Activated CD4-positive, alpha-beta T cell treated with anti-CD3 and anti-CD28 coated beads for 36 hours (primary cell): ENCODE results near the gene MED13L. TPM values are rescaled to one million over a fixed set of nuclear protein-coding genes. Genes with fewer than 3 reads are reported as not detected.

Source experiments
- ATAC-seq: fragments of 200-7000 bp; cut with Tn5 transposase; one replicate; pipeline ENCODE4 v1.10.0; 2021; ENCODE audit warnings: mild to moderate bottlenecking, moderate library complexity
- CTCF ChIA-PET: fragments of 350-600 bp; sonication (Branson Sonifier 250); formaldehyde crosslinking; loops from one replicate; lab custom pipeline; 2021; ENCODE audit warnings: antibody characterized with exemption; lab: Charles Lee
- POLR2A ChIA-PET: fragments of 350-600 bp; sonication (Branson Sonifier 250); formaldehyde crosslinking; loops from one replicate; lab custom pipeline; 2021; ENCODE audit warnings: antibody characterized with exemption, inconsistent platforms; lab: Charles Lee
- DNase-seq: peaks from one replicate; pipeline ENCODE4 v3.0.0-alpha.2; 2020
- H3K27ac Mint-ChIP-seq: one replicate; pipeline ENCODE4 v1.8.0; 2021; ENCODE audit warnings: mixed read lengths
- H3K27me3 Mint-ChIP-seq: one replicate; pipeline ENCODE4 v1.8.0; 2021; ENCODE audit warnings: mixed read lengths
- H3K36me3 Mint-ChIP-seq: one replicate; pipeline ENCODE4 v1.8.0; 2021; ENCODE audit warnings: low read depth, mixed read lengths
- H3K4me1 Mint-ChIP-seq: one replicate; pipeline ENCODE4 v1.8.0; 2021; ENCODE audit warnings: mixed read lengths
- H3K4me3 Mint-ChIP-seq: one replicate; pipeline ENCODE4 v1.8.0; 2021; ENCODE audit warnings: mild to moderate bottlenecking, moderate library complexity, mixed read lengths
- H3K9me3 Mint-ChIP-seq: one replicate; pipeline ENCODE4 v1.8.0; 2021; ENCODE audit warnings: low read depth, mixed read lengths
- intact Hi-C, 2 experiments: fragments of 100-400 bp; cut with DNase I in 1 of 2; cut with micrococcal nuclease in 1 of 2; formaldehyde crosslinking; loops; one replicate each; pipeline versions ENCODE4 v1.14.2 to v1.15.1; 2022 to 2024; cut with DNase I, micrococcal nuclease
- total RNA-seq, 2 experiments: library from RNA; stranded (reverse); gene quantifications; one replicate each; pipeline ENCODE4 v1.2.3, GENCODE V29; 2021

The MED13L gene
- total RNA-seq, 2 experiments from 2014 or later = 38.5 to 41.9 TPM

- Mint-ChIP-seq H3K4me1 (no peaks in the 10 kb centered on the region), H3K27me3 (peaks cover 9% of the 10 kb centered on the region), H3K27ac (no peak overlapping the region), H3K4me3 (no peak overlapping the region), H3K9me3 (peaks cover 4% of the 10 kb centered on the region), H3K36me3 (no peaks in the 10 kb centered on the region)
- DNase-seq = no peak
- ChIA-PET CTCF (interaction anchor here (0.7 to 1.1 kb wide), 2 partner anchors 26 to 305 kb away, joined by 3 read pairs; no protein-coding TSS in a partner anchor), POLR2A (no interaction called here)
- ATAC-seq = no peak
- intact Hi-C loops = loop anchor here in 1 of 2 experiments (5.0 kb wide), 1 partner anchor 48 kb away; no protein-coding TSS in a partner anchor
These were observed 333.7 kb downstream of the MED13L start for GRCh38 chr12:115943630-115944391.

DNA sequence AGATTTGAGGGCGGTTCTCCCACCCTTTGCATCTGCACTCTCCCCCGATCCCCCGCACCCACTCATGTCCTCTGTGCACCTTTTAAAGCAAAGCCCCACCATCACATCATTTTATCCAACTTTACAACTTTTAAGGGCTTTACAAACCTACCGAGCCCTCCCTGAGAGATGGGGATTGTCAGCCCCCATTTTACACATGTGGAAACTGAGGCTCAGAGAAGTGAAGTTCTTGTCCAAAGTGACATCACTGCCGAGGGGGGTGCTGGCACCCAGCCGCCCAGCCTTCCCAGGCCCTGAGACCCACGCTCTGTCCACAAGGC is 334.2 kb downstream of the MED13L start:
- H3K9me3 Mint-ChIP-seq = peaks cover 6% of the 10 kb centered on the region
- ChIA-PET CTCF (interaction anchor here (0.9 kb wide), 1 partner anchor 9 kb away, joined by 4 read pairs; no protein-coding TSS in a partner anchor), POLR2A (no interaction called here)
- H3K27me3 Mint-ChIP-seq = peaks cover 10% of the 10 kb centered on the region
- H3K27ac Mint-ChIP-seq = no peak overlapping the region
- no peaks in the 10 kb centered on the region for H3K36me3 Mint-ChIP-seq
- ATAC-seq (no peak), DNase-seq (no peak)
- intact Hi-C loops = loop anchor here in 1 of 2 experiments (5.0 kb wide), 1 partner anchor 49 kb away; no protein-coding TSS in a partner anchor
- no peaks in the 10 kb centered on the region for H3K4me1 Mint-ChIP-seq
- H3K4me3 Mint-ChIP-seq = no peak overlapping the region

- DNase-seq (no peak), ATAC-seq (no peak)
- intact Hi-C loops = loop anchor here in 1 of 2 experiments (5.0 kb wide), 1 partner anchor 50 kb away; no protein-coding TSS in a partner anchor
- H3K9me3 Mint-ChIP-seq = peaks cover 6% of the 10 kb centered on the region
- H3K36me3 Mint-ChIP-seq = no peaks in the 10 kb centered on the region
- H3K4me3 Mint-ChIP-seq = no peak overlapping the region
- ChIA-PET CTCF (interaction anchor here (0.9 kb wide), 1 partner anchor 8 kb away, joined by 4 read pairs; no protein-coding TSS in a partner anchor), POLR2A (no interaction called here)
- peaks cover 10% of the 10 kb centered on the region for H3K27me3 Mint-ChIP-seq
- H3K4me1 Mint-ChIP-seq = no peaks in the 10 kb centered on the region
- no peak overlapping the region for H3K27ac Mint-ChIP-seq
These were observed 335.1 kb downstream of the MED13L start for GRCh38 chr12:115942346-115942745.

GRCh38 chr12:115941362-115941761 is 336.1 kb downstream of the MED13L start:
- POLR2A ChIA-PET = no interaction called here
- Mint-ChIP-seq H3K27me3 (peaks cover 13% of the 10 kb centered on the region), H3K4me1 (no peaks in the 10 kb centered on the region), H3K36me3 (no peaks in the 10 kb centered on the region), H3K27ac (no peak overlapping the region), H3K9me3 (peaks cover 6% of the 10 kb centered on the region), H3K4me3 (no peak overlapping the region)
- ATAC-seq (no peak), DNase-seq (no peak)
- CTCF ChIA-PET = no interaction called here
- intact Hi-C loops = loop anchor here in 1 of 2 experiments (5.0 kb wide), 1 partner anchor 51 kb away; no protein-coding TSS in a partner anchor

DNA sequence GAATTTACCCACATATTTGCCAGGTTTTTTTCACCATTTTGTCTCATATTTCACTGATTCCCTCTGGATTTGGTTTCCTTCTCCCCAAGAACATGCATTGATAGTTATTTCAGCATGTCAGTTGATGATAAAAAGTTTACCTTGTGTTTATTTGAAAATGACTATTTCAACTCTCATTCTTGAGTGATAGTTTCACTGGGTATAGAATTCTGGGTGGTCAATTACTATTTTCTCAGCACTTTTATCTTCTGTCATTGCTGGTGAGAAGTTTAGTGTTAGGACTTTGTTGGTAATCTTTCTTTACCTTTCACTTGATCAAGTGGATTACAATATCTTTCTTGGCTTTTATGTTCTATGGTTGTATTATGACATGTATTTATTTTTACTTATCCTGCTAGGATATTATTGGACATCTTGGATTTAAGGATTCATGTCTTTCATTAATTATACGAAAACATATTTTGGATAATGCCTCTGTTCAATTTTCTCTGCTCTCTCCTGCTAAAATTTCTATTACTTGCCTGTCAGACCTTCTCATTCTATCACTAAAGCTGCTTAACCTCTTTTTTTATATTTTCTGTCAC is 338.6 kb downstream of the MED13L start:
- POLR2A ChIA-PET = no interaction called here
- Mint-ChIP-seq H3K27ac (no peak overlapping the region), H3K9me3 (peaks cover 6% of the 10 kb centered on the region), H3K36me3 (no peaks in the 10 kb centered on the region), H3K4me1 (no peaks in the 10 kb centered on the region), H3K4me3 (no peak overlapping the region), H3K27me3 (peaks cover 13% of the 10 kb centered on the region)
- ATAC-seq (no peak), DNase-seq (no peak)
- intact Hi-C loops = no loop called here
- CTCF ChIA-PET = no interaction called here

GRCh38 chr12:115936997-115937916 is 340.2 kb downstream of the MED13L start:
- peaks cover 13% of the 10 kb centered on the region for H3K27me3 Mint-ChIP-seq
- H3K4me3 Mint-ChIP-seq = no peak overlapping the region
- ATAC-seq = no peak
- H3K4me1 Mint-ChIP-seq = no peaks in the 10 kb centered on the region
- POLR2A ChIA-PET = no interaction called here
- intact Hi-C loops = no loop called here
- H3K36me3 Mint-ChIP-seq = no peaks in the 10 kb centered on the region
- CTCF ChIA-PET = interaction anchor here (1.2 to 1.4 kb wide), 3 partner anchors 10 to 25 kb away, joined by 3 to 6 read pairs (median 4); no protein-coding TSS in a partner anchor
- H3K9me3 Mint-ChIP-seq = peaks cover 6% of the 10 kb centered on the region
- H3K27ac Mint-ChIP-seq = no peak overlapping the region
- DNase-seq = no peak

GRCh38 chr12:115934877-115935276 is 342.6 kb downstream of the MED13L start:
- POLR2A ChIA-PET = no interaction called here
- H3K4me3 Mint-ChIP-seq = no peak overlapping the region
- H3K27ac Mint-ChIP-seq = no peak overlapping the region
- ATAC-seq (no peak), DNase-seq (no peak)
- peaks cover 12% of the 10 kb centered on the region for H3K27me3 Mint-ChIP-seq
- H3K36me3 Mint-ChIP-seq = no peaks in the 10 kb centered on the region
- peaks cover 6% of the 10 kb centered on the region for H3K9me3 Mint-ChIP-seq
- H3K4me1 Mint-ChIP-seq = no peaks in the 10 kb centered on the region
- CTCF ChIA-PET = no interaction called here
- intact Hi-C loops = no loop called here

DNA sequence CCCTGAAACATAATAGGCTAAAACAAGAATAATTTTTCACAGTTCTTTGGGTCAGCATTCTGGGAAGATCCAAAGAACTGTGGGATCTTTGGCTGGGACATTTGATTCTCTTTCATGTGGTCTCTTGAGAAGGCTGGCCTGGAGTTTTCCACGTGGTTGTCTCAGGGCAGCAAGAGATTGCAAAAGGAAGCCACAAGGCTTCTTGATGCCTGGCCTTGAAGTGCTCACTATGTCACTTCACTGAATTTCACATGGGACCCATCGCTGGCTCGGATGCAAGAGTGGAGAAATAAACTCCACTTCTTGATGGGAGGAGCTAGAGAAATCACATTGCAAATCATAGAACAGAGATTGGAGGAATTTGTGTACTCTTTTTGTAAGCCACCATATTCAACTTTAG is 343.4 kb downstream of the MED13L start:
- Mint-ChIP-seq H3K4me3 (no peak overlapping the region), H3K4me1 (no peaks in the 10 kb centered on the region), H3K9me3 (peaks cover 4% of the 10 kb centered on the region), H3K36me3 (no peaks in the 10 kb centered on the region), H3K27ac (no peak overlapping the region), H3K27me3 (peaks cover 12% of the 10 kb centered on the region)
- ATAC-seq = no peak
- POLR2A ChIA-PET = no interaction called here
- intact Hi-C loops = no loop called here
- no peak for DNase-seq
- CTCF ChIA-PET = interaction anchor here (0.6 to 1.0 kb wide), 2 partner anchors 9 to 889 kb away, joined by 4 read pairs; no protein-coding TSS in a partner anchor

- intact Hi-C loops = no loop called here
- no peak for ATAC-seq
- Mint-ChIP-seq H3K27me3 (peaks cover 12% of the 10 kb centered on the region), H3K36me3 (no peaks in the 10 kb centered on the region), H3K4me1 (no peaks in the 10 kb centered on the region), H3K27ac (no peak overlapping the region), H3K9me3 (no peaks in the 10 kb centered on the region), H3K4me3 (no peak overlapping the region)
- ChIA-PET CTCF (interaction anchor here (0.6 kb wide), 1 partner anchor 1198 kb away, joined by 3 read pairs; no protein-coding TSS in a partner anchor), POLR2A (no interaction called here)
- no peak for DNase-seq
These were observed 345.4 kb downstream of the MED13L start for GRCh38 chr12:115932066-115932465.

- no peaks in the 10 kb centered on the region for H3K9me3 Mint-ChIP-seq
- ChIA-PET POLR2A (no interaction called here), CTCF (interaction anchor here (0.6 to 0.7 kb wide), 2 partner anchors 13 to 15 kb away, joined by 3 read pairs; no protein-coding TSS in a partner anchor)
- ATAC-seq (no peak), DNase-seq (no peak)
- no peak overlapping the region for H3K27ac Mint-ChIP-seq
- peaks cover 11% of the 10 kb centered on the region for H3K27me3 Mint-ChIP-seq
- no peak overlapping the region for H3K4me3 Mint-ChIP-seq
- no peaks in the 10 kb centered on the region for H3K4me1 Mint-ChIP-seq
- no peaks in the 10 kb centered on the region for H3K36me3 Mint-ChIP-seq
- intact Hi-C loops = no loop called here
These were observed 347.2 kb downstream of the MED13L start for GRCh38 chr12:115930336-115930735.
